GM19025 (cell line): ENCODE results near the gene KRTAP19-8.

Experiments
- ATAC-seq: cut with Tn5 transposase; IDR thresholded peaks from one replicate; pipeline ENCODE4 v1.9.1; 2021; ENCODE audit warnings: mild to moderate bottlenecking, low read depth, moderate library complexity; ENCODE audit not compliant: unreplicated experiment

KRTAP19-8 gene

GRCh38 chr21:31012133-31013089, 25.9 kb downstream of the KRTAP19-8 start:
- no peak for ATAC-seq

DNA sequence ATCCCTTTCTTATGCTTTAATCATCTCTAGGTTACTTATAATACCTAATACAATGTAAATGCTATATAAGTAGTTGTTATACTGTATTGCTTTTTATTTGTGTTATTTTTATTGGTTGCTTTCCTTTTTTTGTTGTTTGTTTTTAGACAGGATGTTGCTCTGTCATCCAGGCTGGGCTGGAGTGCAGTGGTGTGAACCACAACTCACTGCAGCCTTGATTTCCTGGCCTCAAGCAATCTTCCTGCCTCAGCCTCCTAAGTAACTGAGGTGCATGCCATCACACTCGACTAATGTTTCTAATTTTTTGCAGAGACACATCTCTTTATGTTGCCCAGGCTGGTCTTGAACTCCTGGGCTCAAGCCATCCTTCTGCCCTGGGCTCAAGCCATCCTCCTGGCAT, 26.9 kb downstream of the KRTAP19-8 start:
- ATAC-seq: no peak

- ATAC-seq: no peak
These were observed 29.9 kb downstream of the KRTAP19-8 start for GRCh38 chr21:31008355-31008754.

DNA sequence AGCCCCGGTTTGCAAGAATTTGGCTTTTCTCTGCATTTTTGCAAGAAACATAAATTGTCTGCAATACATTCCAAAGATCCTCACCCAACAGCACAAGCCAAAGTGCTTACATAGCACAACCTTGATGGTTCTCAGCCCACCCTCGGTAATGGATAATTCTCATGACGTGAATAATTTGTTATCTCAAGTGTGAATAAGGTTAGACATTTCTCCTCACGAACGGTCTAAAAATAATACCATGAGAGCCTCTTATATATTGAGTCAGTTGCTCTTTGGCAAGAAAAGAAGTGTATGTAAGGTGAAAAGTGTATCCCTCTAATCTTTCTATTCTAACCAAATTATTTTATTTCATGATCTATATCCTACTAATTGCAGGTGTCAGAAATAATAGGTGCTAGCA, 33.3 kb downstream of the KRTAP19-8 start:
- ATAC-seq: no peak

GRCh38 chr21:31003471-31003870, 34.8 kb downstream of the KRTAP19-8 start:
- ATAC-seq: no peak

DNA sequence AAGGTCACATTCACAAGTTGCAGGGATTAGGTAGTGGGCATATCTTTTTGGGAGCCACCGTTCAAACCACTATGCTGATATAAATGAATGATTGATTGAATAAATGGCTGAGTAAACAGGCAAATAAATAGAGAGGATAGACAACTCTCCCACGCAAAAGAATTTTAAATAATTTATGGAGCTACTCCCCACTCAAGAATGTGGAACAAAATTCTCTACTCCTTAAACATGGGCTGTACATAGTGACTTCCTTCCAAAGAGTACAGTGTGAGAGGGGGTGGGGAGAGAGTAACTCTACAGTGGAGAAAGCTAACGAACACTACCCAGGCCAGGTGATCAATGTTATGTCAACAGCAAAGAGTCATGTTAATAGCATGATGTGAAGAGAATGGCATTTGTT, 40.7 kb downstream of the KRTAP19-8 start:
- no peak for ATAC-seq

DNA sequence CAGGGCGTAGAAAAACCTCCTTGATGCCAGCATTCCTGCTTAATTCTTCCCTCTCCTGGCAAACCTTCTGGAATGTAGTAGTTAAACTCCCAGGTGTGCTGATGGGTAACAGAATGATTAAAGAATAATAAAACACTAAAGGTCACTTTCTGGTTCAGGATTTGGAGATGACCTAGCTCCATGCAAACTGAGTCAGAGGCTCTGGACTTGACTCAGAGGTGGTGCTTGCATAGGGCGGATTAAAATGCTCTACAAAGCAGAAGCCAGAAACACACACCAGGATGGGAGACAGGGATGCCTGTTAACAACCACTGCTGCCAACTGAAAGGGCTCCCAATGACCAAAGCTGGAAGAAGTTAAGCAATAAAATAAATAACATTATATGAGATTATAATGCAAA, 41.5 kb downstream of the KRTAP19-8 start:
- no peak for ATAC-seq

DNA sequence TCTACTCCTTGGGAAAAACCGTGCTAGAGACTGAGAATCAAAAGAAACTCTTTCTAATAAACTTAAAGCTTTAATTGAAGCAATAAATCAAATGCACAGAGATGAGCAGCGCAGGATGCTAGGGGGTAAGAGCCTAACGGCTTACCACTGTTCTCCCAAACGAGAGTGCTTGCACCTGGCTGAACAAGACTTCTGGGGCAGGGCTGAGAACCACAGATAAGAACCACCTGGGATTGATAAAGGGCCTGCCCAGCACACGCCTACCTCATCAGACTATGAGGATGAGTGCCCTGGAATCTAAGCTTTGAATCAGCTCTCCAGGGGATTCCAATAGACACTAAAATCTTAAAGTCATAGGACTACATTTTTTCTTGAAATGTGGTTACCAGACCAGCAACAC, 43.3 kb downstream of the KRTAP19-8 start:
- no peak for ATAC-seq

DNA sequence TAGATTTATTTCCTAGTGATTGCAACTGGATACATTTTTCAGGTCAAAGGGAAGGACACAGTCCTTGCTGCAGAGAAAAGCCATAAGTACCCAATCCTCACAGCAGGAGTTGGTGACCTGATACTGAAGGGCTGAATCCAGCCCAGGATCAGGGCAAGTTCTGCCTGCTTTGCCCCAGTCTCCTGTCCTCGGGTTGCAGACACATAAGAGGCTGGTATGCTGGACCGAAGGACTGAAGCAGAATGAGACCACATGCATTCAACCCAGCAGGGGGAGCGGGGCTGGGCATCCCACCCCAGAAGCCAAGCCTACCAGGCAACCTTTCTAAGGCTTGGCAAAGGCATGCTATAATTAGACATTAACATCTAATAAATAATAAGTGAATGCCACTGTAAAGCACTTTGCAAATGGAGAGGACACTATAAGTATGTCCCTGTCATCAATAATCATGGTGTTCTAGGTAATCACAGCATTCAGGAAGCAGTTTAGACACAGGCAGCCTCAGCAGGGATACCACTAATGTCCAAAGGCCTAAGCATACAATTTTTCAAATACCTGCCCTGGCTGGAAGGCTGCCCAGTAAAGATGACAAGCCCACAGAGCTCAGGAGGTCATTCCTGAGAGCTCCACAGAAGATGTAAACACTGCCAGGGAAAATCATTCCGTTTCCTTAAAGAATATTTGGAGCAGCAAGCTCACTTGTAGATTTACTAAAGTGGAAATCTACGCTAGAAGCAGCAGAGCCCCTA, 47.6 kb downstream of the KRTAP19-8 start:
- ATAC-seq: no peak

DNA sequence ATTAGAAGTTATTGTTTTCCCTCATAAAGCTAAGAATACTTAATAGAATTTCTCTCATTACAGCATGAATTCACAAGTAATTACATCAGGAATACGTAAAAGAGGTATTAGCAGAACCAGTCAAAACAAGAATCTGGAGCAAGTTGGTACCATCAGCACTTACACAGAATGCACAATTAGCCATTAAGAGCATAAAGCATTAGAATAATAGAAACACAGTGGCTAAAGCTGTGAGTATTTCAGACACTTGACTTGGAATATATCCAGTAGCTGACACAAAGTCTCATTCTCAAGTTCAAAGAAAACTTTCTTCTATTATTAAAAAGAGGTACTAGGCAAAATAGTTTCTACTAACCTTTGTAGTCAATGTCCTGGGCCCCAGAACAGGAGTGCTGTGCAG, 49.6 kb downstream of the KRTAP19-8 start:
- ATAC-seq: no peak
